ENCODE results near the gene ATP7A.
"Not testable (repeated sequence)": the region's sequence is repeated elsewhere in the genome, so short reads cannot be mapped to it uniquely, and the experiment has no call there.

ATP7A gene

GRCh38 chrX:78024349-78025059, 114.0 kb downstream of the ATP7A start:
- peak; percentile 94 for FAIRE-seq
- DNase-seq (ENCODE audit: insufficient read length, low spot score) = peak; percentile 2

- DNase-seq (ENCODE audit: insufficient read length, low spot score) = no peak
- FAIRE-seq = no peak
Observed at GRCh38 chrX:78027798-78028197, 117.3 kb downstream of the ATP7A start.

- no peak for DNase-seq (ENCODE audit: insufficient read length, low spot score)
- no peak for FAIRE-seq
Observed at GRCh38 chrX:78029663-78030062, 119.2 kb downstream of the ATP7A start.

- FAIRE-seq (no peak), DNase-seq (ENCODE audit: insufficient read length, low spot score) (no peak)
Observed at GRCh38 chrX:78035061-78035460, 124.6 kb downstream of the ATP7A start.

GRCh38 chrX:78037881-78038280, 127.4 kb downstream of the ATP7A start:
- FAIRE-seq = peak; percentile 48
- no peak for DNase-seq (ENCODE audit: insufficient read length, low spot score)

GRCh38 chrX:78042601-78043000, 132.1 kb downstream of the ATP7A start:
- DNase-seq (ENCODE audit: insufficient read length, low spot score) (no peak), FAIRE-seq (no peak)

- DNase-seq (ENCODE audit: insufficient read length, low spot score) (no peak), FAIRE-seq (no peak)
Observed at GRCh38 chrX:78046362-78046761, 135.9 kb downstream of the ATP7A start.

GRCh38 chrX:78048052-78048451, 137.6 kb downstream of the ATP7A start:
- FAIRE-seq (no peak), DNase-seq (ENCODE audit: insufficient read length, low spot score) (no peak)

GRCh38 chrX:78063687-78064086, 153.2 kb downstream of the ATP7A start:
- FAIRE-seq = no peak

GRCh38 chrX:78064152-78064551, 153.7 kb downstream of the ATP7A start:
- FAIRE-seq (peak; percentile 97), DNase-seq (ENCODE audit: insufficient read length, low spot score) (no peak)

More at GRCh38 chrX:78063687-78064086, 153.2 kb downstream of the ATP7A start:
- DNase-seq (ENCODE audit: insufficient read length, low spot score) = no peak

- peak; percentile 100 for FAIRE-seq
- DNase-seq (ENCODE audit: insufficient read length, low spot score) = not testable (repeated sequence)
Observed at GRCh38 chrX:78064698-78065601, 154.5 kb downstream of the ATP7A start.

- no peak for DNase-seq (ENCODE audit: insufficient read length, low spot score)
- peak; percentile 49 for FAIRE-seq
Observed at GRCh38 chrX:78066110-78066509, 155.6 kb downstream of the ATP7A start.

- peak; percentile 66 for FAIRE-seq
- no peak for DNase-seq (ENCODE audit: insufficient read length, low spot score)
Observed at GRCh38 chrX:78071331-78071730, 160.8 kb downstream of the ATP7A start.

- FAIRE-seq; DNase-seq (ENCODE audit: insufficient read length, low spot score): not testable (repeated sequence)
Observed at GRCh38 chrX:78073147-78074077, 162.9 kb downstream of the ATP7A start.

GRCh38 chrX:78074088-78074487, 163.6 kb downstream of the ATP7A start:
- FAIRE-seq (peak; percentile 26), DNase-seq (ENCODE audit: insufficient read length, low spot score) (no peak)

GRCh38 chrX:78075787-78076389, 165.4 kb downstream of the ATP7A start:
- DNase-seq (ENCODE audit: insufficient read length, low spot score) (no peak), FAIRE-seq (no peak)

- FAIRE-seq; DNase-seq (ENCODE audit: insufficient read length, low spot score): not testable (repeated sequence)
Observed at GRCh38 chrX:78081413-78081812, 170.9 kb downstream of the ATP7A start.

GRCh38 chrX:78092296-78092695, 181.8 kb downstream of the ATP7A start:
- DNase-seq (ENCODE audit: insufficient read length, low spot score) (no peak), FAIRE-seq (peak; percentile 94)

- FAIRE-seq (no peak), DNase-seq (ENCODE audit: insufficient read length, low spot score) (no peak)
Observed at GRCh38 chrX:78098108-78098507, 187.6 kb downstream of the ATP7A start.
